Smooth muscle cell of the brain vasculature (primary cell): ENCODE data around the gene ANKRD12.
"Not testable (repeated sequence)": the region's sequence is repeated elsewhere in the genome, so short reads cannot be mapped to it uniquely, and the experiment has no call there.

Experiments
- DNase-seq: peaks from one replicate; pipeline ENCODE4 v3.0.0-alpha.2; 2012; ENCODE audit warnings: low read depth, low spot score

The ANKRD12 gene

DNA sequence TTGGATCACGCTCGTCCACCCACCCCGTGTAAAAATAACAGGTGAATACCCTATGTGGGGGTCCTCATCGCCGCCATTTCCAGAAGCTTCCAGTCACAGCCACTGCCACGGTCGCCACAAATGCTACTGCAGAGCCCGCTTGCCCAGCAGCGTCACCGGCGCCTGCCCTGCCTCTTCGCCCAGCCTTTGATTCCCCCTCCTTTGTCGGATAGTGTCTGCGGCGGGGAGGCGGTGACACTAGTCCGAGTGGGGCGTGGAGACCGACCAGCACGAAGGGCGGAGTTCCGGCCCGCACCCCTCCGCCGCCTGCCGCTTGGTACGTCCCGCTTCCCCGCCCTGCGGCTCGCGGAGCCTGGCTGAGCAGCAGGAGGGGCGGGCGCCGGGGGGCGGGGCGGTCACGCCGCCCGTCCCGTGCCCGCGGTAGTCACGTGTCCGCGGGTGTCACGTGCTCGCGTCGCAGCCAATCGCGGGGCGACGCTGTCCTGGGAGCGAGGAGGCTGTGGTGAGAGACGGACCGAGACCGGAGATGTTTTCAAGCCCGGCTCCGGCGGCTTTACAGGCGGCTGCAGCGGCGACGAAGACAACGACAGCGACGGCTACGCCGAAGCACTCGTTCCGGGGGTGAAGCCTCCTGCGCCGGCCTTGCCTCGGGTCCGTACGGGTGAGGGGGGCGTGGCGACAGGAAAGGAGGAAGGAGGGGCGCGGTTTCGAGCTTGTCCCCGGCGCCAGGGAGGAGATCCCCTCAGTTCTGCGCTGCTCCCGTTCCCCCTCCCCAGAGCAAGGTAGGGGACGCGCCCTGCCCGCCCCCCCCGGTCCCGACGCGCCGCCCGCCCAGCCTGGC is at the start of gene ANKRD12:
ANKRD12 (plus strand) TSS at position 467 of the 841 bp plus-strand sequence. CDS start 45,652 bp downstream, outside the sequence.
- DNase-seq, result peak; percentile 94

DNA sequence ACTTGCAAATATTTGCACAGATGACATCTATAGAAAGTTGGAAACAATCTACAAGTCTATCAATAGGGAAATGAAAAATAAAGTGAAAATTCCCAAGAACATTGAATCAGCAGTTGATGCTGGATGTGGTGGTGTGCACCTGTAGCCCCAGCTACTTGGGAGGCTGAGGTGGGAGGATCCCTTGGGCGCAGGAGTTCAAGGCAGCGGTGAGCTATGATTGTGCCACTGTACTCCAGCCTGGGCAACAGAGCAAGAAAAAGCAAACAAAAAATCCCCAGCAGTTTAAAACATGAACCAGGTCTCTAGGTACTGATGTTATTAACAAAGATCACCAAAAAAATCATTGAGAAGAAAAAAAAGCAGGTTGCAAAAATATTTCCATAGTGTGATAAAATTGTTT is 49.4 kb upstream of the ANKRD12 start:
- no peak for DNase-seq

DNA sequence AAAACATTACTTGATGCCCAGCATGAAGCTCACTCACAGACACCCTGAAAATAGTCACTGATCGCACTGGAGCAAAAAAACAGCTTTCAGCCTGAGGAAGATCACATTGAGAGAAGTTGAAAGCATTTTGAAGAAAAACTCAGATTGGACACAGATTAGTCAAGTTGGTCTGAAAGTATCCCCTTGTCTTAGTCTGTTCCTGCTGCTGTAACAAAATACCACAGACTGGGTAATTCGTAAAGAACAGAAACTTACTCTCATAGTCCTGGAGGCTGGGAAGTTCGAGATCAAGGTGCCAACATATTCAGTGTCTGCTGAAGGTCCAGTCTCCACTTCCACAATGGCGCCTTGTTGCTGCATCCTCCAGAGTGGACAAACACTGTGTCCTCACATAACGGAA is 48.3 kb upstream of the ANKRD12 start:
- no peak for DNase-seq

DNA sequence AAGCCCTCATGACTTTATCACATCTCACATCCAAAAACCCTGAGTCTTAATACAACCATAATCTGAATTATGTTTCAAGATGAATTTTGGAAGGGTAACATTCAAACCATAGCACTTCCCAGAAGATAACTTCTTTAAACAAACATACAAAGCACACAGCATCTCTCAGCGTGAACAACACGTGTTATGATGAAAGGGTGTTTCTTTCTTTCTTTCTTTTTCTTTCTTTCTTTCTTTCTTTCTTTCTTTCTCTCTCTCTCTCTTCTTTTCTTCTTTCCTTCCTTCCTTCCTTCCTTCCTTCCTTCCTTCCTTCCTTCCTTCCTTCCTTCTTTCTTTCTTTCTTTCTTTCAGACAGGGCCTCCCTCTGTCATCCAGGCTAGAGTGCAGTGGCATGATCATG is 47.9 kb upstream of the ANKRD12 start:
- not testable (repeated sequence) for DNase-seq

DNA sequence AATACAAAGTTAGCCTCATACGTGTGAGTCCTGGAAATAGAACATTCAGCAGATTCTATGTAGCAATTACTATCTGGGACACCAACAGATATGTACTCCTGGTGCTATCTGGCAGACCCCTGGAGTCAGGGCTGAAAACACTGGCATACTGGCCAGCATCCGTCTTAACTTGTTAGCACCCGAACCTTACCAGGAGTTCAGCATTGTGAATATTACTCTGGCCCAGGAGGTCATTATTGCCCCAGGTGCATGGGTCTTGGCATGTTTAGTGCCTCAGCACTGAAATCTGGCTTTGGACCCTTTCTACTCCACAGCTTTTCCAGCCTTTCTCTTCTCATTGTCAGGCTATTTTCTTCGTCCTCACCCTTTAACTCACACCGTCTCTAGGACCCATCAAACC is 46.0 kb upstream of the ANKRD12 start:
- DNase-seq, result no peak

DNA sequence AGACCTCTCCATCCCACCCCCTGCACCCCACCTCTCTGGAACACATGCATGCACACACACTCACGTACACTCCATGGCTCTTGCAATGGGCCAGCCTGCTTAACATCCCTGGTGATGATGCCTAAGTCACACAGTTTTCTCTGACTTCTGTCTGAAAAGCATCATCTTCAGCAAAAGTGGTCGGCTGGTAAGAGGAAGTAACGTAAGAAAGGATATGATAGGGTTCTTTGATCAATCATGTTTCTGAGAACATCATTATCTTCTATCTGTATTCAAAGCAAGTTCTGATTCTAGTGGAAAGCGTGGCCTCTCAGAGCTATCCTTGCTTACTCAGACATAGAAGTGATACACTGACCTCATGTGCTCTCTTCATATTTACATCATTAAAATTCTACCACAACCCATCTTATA is 45.5 kb upstream of the ANKRD12 start:
- no peak for DNase-seq

DNA sequence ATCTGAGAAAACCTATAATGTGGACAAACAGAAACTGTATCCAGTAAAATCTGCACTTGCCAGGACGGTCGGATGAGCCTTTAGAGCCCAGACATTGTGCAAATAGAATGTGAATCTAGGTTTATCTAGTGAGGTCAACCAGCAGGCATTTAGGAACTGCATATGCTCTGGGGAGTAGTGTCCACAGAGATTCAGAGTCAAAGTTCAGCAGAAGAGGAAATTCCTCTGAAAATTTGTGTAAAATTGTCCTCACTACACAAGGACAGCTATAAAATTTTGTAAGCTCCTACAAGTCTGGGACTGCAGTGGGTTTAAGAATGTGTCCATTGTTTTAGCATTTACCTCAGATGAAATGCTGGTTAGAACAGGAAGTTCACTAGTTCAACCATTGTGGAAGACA is 43.9 kb upstream of the ANKRD12 start:
- DNase-seq, result no peak

DNA sequence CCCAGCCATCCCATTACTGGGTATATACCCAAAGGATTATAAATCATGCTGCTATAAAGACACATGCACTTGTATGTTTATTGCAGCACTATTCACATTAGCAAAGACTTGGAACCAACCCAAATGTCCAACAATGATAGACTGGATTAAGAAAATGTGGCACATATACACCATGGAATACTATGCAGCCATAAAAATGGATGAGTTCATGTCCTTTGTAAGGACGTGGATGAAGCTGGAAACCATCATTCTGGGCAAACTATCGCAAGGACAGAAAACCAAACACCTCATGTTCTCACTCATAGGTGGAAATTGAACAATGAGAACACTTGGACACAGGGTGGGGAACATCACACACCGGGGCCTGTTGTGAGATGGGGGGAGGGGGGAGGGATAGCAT is 43.5 kb upstream of the ANKRD12 start:
- not testable (repeated sequence) for DNase-seq

DNA sequence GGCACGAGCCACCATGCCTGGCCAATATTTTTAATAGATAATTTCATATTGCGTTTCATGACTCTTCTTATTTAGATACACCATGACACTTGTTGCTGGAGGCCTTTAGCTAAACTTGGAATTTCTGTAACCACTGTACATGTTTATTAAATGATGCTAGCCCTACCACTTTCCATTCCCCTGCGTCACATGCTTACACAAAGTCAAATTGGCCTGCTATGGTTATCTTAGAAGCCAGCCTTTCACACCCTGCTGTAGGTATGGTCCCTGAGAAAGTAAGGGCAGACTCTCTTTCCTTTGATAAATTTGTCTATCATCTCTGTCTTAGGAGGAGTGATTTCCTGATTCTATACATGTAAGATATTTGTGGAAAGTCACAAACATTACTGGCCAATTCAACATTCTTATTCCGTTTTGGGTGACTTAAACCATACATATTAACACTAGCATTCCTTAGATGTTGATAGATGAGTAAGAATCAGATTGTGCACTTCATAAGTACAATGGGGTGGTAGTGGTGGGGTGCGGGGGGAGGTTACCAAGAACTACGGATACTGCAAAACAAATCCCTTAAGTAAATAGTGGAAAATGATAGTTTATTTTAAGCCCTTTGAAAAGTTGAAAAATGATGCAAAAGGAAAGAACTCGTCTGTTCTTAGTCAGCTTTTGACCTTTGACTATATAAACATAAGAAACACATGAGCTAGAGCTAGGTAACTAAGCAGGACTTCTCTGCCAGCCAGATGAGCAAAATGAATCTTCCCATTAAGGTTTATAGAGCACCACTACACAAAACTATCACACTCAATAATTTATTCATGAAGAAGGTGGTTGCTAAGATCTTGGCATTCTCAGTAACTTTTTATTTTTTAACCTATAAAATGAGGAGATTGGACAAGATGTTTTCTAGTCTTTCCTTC is 42.0 kb upstream of the ANKRD12 start:
- peak; percentile 60 for DNase-seq

DNA sequence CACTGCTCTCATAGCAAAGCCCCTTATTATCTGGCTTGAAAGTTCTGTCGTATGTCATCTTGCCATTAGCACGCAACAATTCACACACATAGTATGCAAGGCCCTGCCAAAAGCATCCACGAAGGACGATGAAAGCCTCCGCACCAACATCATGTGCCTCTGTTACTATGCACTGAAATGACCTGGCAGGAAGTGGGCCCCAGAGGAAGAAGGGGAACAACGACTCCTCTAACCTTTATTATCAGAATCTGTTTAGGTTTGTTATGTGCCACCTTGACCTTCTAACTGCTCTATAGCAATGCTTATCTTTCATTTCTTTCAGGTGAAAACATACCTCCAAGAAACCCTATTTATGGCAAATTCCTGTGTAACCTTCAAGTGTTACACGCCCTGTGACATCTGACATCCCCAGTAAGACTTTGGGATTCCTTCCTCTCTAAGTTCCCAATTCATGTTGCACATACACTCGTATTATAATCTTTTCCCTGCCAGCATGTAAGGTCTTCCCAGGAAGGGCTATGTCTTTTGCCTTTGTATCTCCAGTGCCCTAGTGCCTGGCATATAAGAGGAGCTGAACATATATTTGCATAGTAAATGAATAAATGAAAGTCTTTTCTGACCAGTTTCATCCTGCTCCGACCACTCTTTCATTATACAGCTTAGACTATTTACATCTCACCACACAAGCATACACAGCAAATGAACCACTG is 41.1 kb upstream of the ANKRD12 start:
- DNase-seq, result no peak

DNA sequence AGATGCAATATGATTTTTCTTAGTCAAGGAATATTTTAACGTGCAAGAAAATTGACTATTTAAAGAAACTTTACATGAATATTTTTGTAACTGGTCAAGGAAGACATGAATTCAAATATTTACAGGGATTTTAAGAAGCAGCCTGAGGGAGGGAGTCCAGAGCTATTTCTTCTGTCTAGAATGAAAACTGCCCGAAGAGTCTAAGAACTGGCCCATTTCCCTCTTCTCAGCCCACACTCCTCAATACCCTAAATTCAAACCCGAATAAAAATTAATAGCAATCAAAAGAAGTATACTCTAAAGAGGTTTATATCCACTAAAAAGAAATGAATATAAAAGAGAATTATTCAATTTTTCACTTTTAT is 40.6 kb upstream of the ANKRD12 start:
- DNase-seq, result no peak

DNA sequence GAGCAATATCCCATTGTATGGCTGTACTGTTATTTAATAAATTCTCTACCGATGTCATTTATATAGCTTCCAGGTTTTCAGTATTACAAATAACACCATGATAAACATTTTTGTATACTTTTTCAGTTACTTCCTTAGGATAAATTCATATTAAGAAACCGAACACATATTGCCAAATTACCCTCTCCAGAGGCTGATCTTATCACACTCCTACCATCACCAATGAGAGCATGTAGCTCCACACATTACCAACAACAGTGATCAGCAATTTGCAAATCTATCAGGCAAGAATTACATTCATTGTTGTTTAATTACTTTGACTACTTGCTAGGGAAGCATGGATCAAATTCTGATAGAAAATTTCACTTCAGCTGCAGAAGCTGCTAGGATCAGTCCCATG is 39.9 kb upstream of the ANKRD12 start:
- no peak for DNase-seq

DNA sequence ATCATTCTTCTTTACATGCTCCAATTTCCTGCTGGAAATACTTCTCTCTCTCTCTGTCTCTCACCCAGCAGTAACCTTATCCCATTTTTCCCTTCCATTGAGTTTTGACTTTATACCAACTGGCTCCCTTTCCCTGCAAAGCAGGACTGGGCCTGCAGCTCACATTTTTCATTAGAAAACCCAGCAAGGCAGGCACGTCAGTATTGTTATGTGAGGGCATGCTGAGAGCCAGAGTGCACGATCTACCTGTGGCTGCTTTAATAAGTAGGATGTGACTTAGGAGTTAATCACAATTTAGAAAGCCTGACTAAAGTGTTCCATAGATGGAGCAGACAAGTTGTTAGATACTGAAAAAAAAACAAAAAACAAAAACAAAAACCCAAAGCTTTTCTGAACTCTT is 39.2 kb upstream of the ANKRD12 start:
- DNase-seq, result no peak

DNA sequence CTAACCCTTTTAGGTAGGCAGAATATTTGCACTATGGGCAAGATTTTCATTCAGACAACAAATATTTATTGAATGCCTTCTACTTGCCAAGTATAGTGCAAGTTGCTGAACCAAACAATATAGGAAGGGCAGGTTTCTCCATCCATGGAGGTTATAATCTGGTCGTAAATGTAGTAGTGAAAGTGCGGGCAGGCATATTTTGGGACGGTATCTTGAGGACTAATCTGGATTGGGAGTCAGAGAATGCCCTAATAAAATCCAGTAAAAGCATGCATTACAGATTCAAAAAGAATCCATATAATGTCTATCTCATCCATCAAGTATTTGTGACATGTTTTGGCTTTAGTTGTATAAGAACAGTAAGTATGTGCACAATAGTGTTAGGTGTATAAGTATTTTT is 35.8 kb upstream of the ANKRD12 start:
- no peak for DNase-seq

DNA sequence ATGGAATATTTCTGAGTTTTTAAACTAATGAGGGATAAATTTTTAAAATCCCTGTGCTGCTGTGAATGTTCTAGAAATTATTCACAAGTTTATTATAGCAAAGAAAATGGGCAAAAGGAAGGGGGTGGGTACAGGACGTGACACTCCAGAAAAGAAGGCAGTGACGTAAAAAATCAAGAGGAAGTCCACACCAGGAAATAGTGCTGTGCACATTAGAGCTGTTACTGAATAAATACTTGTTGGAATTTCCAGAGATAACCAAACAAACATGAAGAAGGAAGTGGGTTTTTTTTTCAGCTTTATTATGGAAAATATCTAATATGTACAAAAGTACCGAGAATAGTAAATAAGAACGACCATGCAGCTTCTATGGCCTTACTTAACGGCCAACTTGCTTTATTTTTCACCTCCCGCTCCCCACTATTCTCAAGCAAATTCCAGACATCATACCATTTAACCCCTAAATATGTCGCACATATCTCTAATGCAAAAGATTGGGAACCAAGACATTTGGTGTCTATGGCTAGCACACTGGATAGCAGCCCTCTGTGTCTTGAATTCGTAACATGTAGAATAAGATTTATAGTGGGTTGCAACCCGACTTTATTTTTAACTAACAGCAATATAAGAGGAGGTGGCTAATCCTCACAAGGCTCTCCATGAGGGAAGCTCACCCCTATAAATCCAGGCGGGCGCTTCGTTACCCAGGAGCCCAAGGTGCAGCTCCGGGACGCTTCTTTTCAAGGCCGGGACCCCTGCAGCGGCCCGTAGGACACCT is 34.7 kb upstream of the ANKRD12 start:
- DNase-seq, result no peak

DNA sequence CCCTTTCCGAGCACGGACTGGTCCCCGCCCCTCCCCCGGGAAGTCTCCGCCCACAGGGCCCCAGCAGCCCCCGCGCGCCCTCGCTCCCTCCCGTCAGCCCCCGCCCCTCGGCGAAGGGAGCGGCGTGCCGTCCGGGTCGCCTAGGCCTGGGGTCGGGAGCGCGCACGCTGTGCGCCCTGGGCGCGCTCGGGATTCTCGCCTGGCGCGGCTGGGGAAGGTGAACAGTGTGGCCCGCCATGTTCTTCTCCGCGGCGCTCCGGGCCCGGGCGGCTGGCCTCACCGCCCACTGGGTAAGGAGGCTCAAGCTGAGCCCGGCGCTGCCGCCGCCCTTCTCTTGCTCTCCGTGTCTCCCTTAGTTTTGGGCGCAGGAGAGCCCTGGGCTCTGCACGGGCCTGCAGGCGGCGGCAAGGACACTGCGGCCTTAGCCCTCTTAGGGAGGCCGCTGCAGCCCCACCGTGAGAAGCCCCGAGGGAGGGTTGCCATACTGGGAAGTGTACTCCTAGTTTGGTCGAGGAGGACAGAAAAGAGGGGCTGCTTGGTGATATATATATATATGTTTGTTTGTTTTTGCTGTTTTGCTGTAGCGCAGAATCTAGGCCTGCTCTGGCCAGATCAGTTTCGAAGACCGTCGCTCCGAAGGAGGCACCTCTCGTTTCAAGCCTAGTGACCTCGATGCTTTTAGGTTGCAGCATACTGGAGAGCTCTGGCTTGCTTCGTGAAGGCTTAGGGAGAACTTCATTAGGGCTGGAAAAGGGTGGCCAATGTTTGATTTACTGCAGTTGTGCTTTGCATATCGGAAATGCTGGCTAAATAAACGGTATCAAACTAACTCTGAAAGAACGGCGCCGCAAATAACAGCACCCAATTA is 33.8 kb upstream of the ANKRD12 start, which contains the start of gene NDUFV2:
NDUFV2 (plus strand) TSS at position 192 of the 868 bp plus-strand sequence; CDS start at position 237, 45 bp downstream.
- peak; percentile 90 for DNase-seq

DNA sequence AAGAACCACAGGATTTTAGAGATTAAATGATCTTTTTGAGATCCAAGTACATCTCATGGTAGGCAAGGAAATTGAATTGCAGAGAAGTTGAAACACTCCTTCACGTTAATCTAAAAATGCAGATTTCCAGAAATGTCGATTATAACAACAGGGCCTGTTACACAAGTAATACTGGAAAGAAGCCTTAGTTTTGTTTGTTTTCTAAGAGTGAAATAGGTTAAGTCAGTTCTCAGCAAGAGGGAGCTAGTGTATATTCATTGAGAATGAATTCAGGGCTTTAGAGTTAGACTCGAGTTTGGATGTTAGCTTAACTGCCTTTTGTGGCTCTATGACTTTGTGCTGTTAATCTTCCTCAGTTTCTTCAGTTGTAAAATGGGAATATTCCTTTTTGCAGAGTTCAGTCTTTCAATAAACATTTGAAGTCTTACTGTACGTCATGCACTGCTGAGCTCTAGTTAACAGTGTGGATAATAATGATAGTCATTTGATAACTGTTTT is 33.2 kb upstream of the ANKRD12 start:
- no peak for DNase-seq

DNA sequence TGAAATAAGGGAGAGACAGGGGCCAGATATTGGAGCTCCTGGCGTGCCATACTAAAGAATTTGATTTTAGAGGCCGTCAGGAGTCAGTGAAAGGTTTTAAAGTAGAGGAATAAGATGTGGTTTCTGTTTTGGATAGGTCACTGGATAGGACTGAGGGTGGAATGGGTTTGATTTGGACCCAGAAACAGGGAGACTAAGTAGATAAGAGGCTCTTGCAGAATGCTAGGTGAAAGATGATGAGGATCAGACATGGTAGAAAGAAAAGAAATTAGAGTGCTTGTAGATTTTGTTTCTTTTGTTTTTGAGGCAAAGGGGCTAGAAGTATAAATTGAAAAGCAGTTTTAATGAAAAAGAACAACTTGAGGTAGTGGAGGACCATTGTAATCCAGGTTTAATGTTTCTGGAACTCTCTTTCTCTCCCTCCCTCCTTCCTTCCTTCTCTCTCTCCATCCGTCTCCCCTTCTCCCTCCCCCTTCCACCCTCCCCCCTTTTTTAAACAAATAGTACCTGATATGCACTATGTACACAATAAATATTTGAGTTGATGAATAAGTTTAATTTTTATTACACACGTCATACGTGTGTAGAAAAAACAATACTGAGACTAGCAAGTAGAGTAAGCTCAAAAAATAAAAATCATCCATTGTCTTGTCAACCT is 32.2 kb upstream of the ANKRD12 start:
- no peak for DNase-seq

DNA sequence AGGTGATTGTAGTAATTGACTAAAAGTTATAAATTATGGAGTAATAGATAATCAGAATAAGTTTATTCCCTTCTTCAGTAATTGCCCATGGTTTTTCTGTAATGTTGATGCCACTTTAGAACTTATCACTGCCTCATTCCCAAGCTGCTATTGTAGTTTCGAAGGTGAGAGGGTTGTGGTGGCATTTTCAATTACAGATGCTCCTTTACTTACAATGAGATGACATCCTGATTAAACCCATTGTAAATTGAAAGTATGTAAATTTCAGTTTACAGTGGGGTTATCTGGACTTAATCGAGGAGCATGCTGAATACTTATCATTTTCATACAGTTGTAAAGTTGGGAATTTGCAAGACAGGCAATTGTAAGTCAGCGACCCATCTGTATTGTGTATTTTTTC is 31.2 kb upstream of the ANKRD12 start:
- no peak for DNase-seq
